ELR (cell line): ENCODE measurements around the gene LOC101059915.

Experiments used
- DNase-seq: peaks from one replicate; pipeline ENCODE4 v3.0.0-alpha.2; 2015; ENCODE audit warnings: low read depth

The LOC101059915 gene

GRCh38 chrX:71667328-71668247, at the start of gene LOC101059915:
TSS of gene LOC101059915 (plus strand) at chrX:71667546.
- no peak for DNase-seq

- no peak for DNase-seq
Observed at GRCh38 chrX:71617742-71618141, 49.6 kb upstream of the LOC101059915 start.

DNA sequence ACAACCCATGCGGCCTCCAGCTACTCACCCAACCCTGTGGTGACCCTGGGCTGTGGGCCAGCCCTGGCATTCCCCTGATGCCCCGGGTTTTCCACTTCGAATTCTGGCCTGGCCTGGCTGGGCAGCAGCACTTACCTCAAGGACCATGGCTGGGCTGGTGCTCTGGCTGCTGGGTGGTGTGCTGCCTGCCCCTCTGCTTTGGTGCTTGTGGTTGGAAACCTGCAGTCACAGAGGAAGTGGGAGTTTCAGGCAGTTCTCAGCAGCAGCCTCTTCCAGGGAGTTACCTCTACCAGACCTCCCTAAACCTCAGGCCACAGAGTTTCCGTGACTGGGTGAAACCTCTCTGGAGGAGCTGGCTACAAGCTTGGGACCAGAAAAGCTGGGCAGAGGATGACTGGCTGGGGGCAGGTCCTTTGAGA, 49.0 kb upstream of the LOC101059915 start, which contains the start of gene CXCR3:
TSS of gene CXCR3 (minus strand) at position 209 of the 419 bp plus-strand sequence. CDS start at position 147, 62 bp downstream.
- DNase-seq: no peak

- DNase-seq: no peak
Observed at GRCh38 chrX:71618787-71619186, 48.6 kb upstream of the LOC101059915 start.

- no peak for DNase-seq
Observed at GRCh38 chrX:71619193-71619592, 48.2 kb upstream of the LOC101059915 start.

DNA sequence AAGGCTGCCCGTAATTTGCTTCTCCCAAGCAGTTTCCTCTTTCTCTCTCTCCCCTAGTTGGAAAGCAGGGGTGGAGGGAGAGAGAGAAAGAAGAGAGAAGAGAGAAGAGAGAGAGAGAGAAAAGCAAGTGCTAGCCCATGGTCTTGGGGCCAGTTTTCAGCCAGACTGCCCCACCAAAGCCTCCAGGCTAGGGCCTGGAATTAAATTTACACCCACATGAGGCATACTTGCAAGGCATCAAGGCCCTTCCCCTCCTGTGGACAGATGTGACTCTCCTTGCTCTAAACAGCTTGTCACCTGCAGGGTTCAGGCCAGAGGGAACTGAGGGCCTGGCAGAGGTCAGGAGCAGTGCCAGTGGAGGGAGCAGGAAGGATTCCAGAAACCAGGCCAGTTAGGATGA, 47.4 kb upstream of the LOC101059915 start:
- DNase-seq: no peak

DNA sequence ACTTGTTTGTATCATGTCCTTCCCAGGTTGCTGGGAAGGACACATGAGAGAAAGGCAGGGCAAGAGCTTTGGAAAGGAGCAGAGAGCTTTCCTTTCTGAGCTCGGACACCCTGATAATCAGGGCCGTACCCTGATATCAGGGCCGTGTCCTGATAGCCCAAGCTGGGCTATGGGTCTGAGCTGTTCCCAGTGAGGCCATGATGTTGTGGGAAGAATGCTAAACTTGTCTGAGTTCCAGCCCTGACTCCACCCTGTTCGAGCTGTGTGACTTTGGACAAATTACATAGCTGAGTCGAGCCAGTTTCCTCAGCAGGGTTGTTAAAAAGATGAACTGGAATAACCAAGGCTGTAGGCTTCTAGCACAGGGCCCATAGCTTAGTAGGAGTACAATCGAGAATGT, 45.7 kb upstream of the LOC101059915 start:
- DNase-seq: no peak

DNA sequence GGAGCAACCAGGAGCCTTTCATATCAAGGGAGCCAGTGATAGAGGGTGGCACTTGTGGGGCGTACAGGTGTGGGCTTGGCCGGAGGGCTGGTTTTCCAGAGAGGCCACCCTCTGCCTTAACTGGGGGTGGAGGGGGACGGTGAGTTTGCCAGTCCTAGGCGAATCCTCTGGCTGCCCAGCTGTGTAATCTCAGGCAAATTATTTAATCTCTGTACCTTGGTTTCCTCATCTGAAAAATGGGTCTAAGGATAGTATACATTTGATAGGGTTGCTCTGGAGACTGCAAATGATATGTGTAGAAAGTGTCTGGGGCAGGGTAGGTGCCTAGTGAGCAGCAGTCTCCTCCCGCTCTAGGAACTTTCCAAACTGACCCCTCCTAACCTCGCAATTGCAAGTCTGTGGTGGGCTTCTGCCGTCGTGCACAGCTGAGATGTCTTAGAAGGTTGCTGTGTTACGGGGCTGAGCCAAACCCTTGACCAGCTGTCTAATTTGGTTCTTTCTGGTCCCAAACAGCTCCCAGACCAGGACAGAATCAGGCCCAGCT, 45.2 kb upstream of the LOC101059915 start:
- DNase-seq: no peak

DNA sequence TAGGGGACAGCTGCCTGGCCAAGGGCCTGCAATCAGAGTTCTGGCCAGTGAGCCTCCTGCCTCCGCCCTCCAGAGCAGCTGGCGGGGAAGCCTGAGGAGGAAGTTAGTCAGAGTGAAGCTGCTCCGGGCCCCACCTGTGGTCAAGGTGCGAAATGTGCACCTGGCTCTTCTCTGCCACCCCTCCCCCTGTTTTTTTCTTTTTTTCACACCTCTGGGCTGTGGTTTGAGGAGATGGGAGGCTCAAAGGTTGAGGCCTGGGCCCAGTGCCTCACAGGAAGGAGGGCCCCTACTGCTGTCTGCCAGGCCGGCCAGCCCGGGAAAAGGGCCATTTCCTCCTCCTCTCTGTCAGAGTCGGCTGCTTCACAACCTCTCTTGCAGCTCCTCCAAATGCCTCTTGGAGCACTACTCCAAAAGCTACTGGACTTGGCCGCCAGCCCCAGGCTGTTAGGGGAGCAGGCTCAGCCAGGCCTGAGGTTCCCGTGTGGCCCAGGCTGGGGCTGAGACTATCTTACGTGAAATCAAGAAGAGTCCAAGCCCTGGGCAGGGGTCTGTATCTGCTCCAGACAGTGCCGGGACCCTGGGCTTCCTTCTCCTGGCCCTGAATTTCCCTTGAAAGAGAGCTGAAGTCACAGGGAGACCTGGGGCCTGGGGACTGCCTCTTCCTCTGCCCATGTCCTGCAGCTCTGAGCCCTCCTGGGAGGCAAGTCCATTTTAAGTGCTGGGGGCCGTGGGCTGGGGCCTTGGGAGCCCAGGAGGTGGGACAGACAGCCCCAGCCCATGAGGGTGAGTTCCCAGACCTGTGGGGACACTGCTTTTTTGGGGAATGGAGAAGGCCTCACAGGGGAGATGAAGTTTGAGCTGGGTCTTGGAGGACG, 44.5 kb upstream of the LOC101059915 start:
- peak; percentile 67 for DNase-seq

DNA sequence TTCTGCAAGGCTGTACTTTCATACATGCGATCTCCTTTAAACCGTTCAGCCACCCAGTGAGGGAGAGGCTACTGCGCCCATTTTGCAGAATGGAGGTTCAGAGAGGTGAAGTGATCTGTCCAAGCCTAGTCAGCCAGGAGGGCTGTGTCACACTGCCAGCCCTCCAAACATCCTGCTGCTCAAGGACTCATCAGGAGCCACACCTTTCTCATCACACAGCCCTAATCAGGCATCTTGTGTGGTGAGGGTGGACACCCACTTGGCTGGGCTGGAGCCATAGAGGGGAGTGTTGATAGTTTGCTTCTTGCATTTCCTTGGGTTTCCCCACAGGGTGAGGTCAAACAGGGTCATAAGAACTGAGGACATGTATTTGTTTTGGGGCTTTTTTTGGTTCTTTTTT, 43.6 kb upstream of the LOC101059915 start:
- DNase-seq: no peak

DNA sequence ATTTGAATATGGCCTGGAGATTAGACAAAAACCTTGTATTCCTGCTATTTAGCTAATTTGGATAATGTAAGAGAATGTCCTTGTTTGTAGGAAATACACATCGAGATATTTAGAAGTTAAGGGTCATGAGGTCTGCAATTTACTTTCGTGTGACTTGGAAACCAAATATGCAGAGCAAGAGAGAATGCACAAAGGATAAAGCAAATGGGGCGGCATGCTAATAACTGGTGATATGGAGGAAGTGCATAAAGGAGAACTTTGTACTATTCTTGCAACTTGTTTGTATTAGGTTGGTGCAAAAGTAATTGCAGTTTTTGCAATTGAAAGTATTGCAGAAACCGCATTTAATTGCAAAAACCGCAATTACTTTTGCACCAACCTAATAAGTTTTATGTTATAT, 41.9 kb upstream of the LOC101059915 start:
- no peak for DNase-seq

GRCh38 chrX:71626576-71626975, 40.8 kb upstream of the LOC101059915 start:
- DNase-seq: no peak

GRCh38 chrX:71627588-71628404, 39.5 kb upstream of the LOC101059915 start:
- DNase-seq: no peak

DNA sequence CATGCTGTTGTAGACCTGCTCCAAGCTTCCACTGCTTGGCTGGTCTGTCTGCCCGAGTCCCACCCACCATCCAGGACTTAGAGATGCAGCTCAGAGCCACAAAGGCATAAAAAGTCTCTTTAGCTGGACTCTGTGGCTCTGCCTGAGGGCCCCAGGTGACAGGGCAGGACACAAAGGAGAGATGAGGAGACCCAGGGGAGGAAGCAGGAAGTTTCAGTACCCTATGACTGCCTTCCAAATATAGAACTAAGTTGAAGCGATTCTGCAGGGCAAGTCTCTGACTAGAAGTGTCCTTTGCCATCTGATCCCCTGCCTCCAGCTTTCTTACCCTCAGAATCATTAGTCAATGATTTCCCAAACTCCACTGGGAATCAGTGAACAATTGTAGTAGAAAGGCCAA, 37.9 kb upstream of the LOC101059915 start:
- DNase-seq: no peak

DNA sequence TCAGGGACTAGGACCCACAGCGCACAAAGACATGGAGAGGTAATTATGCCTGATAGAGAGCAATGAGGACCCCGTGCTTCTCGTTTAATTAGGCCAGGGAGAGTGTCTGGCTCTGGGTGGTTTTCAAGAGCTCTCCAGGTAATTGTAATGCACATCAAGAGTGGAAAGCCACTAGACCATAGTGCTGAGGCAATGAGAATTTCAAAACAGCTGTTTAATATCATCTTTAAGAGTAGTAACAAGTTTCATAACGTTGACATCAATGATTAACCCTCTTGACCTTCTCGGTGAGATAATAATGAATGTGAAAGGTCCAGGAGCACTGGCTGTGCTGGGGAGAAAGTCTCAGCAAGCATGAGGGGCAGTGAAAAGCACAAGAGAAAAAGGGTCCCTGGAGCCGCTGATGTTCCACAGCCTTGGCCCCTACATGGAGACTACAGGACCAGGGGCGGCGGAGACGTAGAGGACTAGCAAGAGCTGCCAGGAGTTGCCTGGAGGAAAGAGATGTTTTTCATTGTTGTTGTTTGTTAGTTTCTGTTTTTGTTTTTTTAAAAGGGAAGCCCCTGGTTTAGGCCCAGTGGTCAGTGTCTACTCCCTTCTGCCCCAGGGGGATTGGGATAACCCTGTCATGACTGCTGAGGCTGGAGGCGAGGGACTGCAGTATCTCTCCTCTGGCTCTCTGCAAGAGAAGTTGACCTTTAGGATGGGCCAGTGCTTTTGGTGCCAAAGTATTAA, 34.3 kb upstream of the LOC101059915 start:
- DNase-seq: no peak

DNA sequence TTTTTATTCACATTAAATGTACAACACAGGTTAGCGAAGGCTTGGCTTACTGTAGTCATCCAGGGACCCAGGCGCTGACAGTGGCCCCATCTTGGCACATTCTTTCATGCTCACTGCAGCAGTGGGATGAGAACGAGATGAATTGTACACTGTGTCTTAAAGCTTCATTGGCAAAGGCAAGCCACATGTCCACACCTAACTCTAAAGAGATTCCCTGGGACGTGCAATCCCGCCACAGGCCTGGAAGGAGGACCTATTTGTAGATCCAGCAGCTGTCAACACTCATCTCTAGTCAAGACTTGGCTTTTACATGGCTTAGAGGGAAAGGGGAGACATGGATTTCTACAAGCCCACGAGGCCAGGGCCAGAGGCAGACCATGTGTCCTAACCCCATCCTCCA, 33.0 kb upstream of the LOC101059915 start:
- DNase-seq: no peak

- DNase-seq: peak; percentile 27
Observed at GRCh38 chrX:71636438-71637252, 30.7 kb upstream of the LOC101059915 start.

GRCh38 chrX:71637253-71637618, 30.1 kb upstream of the LOC101059915 start:
- DNase-seq: peak; percentile 56

GRCh38 chrX:71637848-71638247, 29.5 kb upstream of the LOC101059915 start:
- peak; percentile 70 for DNase-seq

DNA sequence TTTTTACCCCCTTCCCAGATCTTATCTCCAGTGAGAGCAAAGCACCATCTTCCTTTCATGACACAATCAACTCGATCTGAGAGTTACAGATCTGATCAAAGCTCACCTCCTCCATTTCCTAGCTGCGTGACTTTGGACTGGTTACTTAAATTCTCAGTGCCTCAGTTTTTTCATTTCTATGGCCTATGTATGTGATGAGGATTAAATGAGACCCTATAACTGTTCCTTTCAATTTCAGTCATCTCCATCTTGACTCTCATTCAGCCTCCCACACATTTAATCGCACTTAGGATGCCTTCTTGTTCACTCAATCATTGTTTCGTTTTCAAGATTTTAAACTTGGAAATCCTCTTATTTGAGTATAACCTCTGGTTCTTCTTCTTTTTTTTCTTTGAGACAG, 28.9 kb upstream of the LOC101059915 start:
- DNase-seq: no peak
